ENCODE data around the gene MINDY2.

GRCh38 chr15:58755956-58756355, 15.1 kb upstream of the MINDY2 start:
- TF ChIP-seq CTCF (IDR thresholded peaks at IDR 0.05; ENCODE audit: borderline replicate concordance, extremely low read depth, low read length, poor library complexity, severe bottlenecking) (no peak), EZH2 (IDR thresholded peaks at IDR 0.05; ENCODE audit: borderline replicate concordance, low read depth, low read length, severe bottlenecking) (no peak)
